Activated CD4-positive, CD25-positive, alpha-beta regulatory T cell treated with anti-CD3 and anti-CD28 coated beads, Interleukin-2, amount 50 U/mL, for 24 hours (primary cell): Measurements from ENCODE around the gene ADAM10.
A peak's percentile ranks its signal among the peaks of the same experiment; 100 is the strongest.

ENCODE experiments used
- ATAC-seq, 2 donors: fragments of 150-1000 bp; cut with Tn5 transposase; one replicate each; pipeline ENCODE4 v1.10.0; 2021; ENCODE audit warnings: mild to moderate bottlenecking in 1 of 2, moderate library complexity in 1 of 2

Gene ADAM10

DNA sequence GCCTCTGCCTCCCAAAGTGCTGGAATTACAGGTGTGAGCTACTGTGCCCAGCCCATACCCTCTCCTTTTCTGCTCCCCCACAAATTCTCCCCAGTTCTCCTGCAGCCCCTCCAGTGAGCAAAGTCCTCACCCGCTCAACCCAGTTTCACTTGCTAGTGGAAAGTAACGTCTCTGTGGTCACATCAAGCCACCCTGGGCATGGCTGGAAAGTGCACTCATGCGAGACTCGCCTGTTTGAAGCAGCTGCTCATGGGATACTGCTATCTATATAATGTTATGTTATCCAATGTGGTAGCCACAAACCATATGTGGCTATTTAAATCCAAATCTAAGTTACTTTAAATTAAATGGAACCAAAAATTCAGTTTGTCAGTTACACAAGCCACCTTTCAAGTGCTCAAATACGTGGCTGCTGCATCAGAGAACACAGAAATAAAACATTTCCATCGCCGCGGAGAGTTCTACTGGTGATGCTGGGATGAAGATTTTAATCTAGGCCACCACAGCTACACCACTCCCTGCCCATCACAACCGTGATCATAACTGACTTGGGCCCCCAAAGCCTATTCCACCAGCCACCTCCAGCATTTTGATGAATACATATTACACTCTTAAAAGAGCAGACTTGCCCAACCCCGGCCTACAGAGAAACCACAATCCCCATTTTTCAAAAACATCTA, 198.3 kb downstream of the ADAM10 start:
- ATAC-seq: no peak

DNA sequence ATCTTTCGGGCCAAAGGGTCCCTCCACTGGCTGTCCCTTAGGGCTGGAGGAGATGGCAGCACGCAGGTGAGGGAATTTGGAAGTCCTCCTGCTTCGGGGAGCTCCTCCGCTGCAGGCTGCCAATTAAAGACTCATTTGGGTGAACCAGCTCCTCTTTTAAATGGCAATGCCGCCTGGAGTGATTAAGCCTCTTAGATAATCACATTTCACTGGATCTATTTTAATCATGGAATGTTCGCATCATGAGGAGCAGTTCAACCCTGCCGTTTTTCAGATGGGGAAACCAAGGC, 199.8 kb downstream of the ADAM10 start:
- ATAC-seq: no peak

- ATAC-seq: no peak
These were observed 200.3 kb downstream of the ADAM10 start for GRCh38 chr15:58549013-58549784.

DNA sequence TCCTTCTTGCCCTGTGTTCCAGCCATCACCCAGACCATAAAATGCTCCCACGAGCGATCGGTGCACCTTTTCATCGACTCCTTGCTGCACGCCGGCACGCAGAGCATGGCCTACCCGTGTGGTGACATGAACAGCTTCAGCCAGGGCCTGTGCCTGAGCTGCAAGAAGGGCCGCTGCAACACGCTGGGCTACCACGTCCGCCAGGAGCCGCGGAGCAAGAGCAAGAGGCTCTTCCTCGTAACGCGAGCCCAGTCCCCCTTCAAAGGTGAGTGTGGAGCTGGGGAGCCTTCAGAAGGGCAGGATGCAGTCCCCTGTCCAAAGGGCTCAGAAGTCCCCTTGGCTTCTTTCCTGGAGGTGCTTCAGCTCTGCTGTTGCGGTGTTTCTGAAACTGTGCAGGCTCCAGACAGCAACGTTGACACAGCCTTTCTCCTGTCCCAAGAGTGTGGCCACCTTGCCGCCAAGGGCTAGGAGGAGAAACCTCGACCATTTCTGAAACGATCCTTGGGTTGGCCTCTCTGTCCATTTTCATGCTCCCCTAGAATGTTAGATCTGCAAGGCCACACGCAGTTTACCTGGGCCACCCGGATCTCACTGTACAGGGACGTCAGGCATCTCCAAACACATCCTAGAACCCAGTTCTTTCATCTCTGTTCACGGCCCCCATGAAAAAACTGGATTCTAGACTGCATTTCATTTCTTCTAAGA, 201.0 kb downstream of the ADAM10 start:
- no peak for ATAC-seq

- ATAC-seq: no peak
These were observed 201.7 kb downstream of the ADAM10 start for GRCh38 chr15:58547628-58548307.

- ATAC-seq: no peak
These were observed 202.6 kb downstream of the ADAM10 start for GRCh38 chr15:58546635-58547627.

- no peak for ATAC-seq
These were observed 203.4 kb downstream of the ADAM10 start for GRCh38 chr15:58546066-58546591.

GRCh38 chr15:58545307-58546065, 204.0 kb downstream of the ADAM10 start:
- peak; percentile 95 to 96 for ATAC-seq

GRCh38 chr15:58544756-58545155, 204.8 kb downstream of the ADAM10 start:
- no peak for ATAC-seq

DNA sequence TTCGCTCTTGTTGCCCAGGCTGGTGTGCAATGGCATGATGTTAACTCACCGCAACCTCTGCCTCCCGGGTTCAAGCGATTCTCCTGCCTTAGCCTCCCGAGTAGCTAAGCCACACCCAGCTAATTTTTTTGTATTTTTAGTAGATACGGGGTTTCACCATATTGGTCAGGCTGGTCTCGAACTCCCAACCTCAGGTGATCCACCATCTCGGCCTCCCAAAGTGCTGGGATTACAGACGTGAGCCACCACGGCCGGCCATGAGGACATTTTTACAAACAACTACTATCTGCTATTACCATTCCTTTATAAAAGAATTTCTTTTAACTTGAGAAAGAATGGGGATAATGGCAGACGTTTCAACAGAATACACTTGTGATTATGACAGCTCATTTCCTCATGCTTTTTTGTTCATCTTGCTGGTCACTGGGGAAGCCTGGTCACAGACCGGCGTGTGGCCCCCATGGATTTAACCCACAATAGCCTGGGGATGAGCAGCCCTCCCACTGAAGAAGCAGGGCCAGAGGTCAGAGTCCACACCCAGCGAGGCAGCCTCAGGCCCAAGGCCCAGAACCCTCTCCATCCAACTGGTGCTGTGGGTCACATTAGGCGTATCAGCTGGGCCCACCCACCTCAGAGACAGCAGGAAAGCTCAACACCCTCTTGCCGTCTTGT, 205.7 kb downstream of the ADAM10 start:
- no peak for ATAC-seq

GRCh38 chr15:58541410-58542087, 208.0 kb downstream of the ADAM10 start:
- no peak for ATAC-seq

GRCh38 chr15:58539548-58539947, 210.0 kb downstream of the ADAM10 start:
- no peak for ATAC-seq

- ATAC-seq: no peak
These were observed 210.6 kb downstream of the ADAM10 start for GRCh38 chr15:58538901-58539300.
